Stimulated activated CD8-positive, alpha-beta memory T cell treated with anti-CD3 and anti-CD28 coated beads, Interleukin-7, amount 100 ng/mL, for 24 hours (primary cell): Measurements from ENCODE around the gene SLC6A7.

ENCODE experiments used
- DNase-seq: peaks from one replicate; pipeline ENCODE4 v3.0.0-alpha.2; 2020; ENCODE audit warnings: low read depth

SLC6A7 gene

DNA sequence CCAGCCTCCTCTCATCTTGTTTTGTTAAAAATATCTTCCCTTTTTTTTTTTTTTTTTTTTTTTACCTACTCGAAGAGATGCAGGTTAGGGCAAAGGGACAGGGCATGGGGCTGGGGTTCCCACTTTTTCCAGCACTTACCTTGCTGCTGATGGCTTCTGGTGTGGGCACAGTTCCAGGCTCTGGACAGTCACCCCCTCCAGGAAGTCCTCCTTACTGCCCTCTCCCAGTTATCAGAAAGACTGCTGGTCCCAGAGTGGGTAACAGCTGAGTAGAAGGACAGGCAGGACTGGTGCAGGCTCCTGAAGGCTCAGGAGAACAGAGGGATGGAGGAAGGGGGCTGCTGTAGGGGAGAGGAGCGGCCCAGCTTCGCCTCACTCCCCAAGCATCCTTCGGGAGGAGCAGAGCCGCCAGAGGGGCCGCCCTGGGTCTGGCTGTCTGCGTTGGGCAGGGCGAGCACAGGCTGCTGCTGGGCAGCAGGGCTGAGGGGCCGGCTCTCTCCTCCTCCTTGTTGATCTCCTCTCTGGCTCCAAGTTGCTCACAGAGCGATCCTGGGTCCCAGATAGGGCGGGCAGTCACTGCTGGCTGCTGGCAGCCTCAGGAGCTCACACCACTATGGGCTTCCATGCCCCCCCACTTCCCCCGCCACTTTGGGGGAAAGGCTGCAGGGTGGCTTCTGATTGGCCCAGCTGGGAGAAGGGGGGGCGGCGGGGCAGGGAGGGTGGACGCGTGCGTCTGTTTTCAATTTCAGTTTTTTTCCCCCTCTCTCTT lies 34.4 kb upstream of the SLC6A7 start, which contains the start of gene PDGFRB:
TSS of gene PDGFRB (minus strand) at position 588 of the 769 bp plus-strand sequence. CDS start 18,798 bp downstream, outside the sequence.
- peak; percentile 23 for DNase-seq

DNA sequence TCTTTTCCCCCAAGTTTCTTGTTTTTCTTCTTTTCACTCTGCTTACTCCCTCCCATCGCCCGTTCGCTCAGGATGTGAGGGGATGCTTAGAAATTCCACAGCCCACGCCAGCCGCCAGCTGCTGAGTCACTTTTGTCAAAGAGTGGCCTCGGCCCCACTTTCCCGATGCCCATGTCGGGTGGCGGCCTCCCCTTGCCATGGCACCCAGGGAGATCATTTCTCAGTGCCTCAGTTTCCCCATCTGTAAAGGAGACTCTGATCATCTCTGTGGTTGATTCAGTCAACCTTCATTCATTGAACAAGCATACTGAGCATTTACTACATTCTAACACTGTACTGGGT lies 33.9 kb upstream of the SLC6A7 start:
- no peak for DNase-seq

DNA sequence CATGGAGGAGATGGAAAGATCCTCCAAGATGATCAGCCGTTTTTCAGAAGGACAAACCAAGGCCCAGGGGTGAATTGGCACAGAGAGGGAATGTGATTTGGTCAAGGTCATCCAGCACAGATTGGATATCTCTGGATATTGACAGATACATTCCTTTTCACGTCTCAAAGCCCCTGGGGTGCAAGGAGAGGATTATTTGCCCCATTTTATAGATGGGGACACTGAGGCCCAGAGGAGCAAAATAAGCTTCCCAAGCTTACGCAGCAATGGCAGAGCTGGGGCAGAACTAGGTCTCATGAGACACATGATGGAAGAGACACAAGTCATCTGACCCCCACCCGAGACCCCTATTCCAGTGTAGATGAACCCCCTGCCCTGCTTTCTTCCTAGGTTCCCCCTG lies 33.3 kb upstream of the SLC6A7 start:
- DNase-seq, result no peak

DNA sequence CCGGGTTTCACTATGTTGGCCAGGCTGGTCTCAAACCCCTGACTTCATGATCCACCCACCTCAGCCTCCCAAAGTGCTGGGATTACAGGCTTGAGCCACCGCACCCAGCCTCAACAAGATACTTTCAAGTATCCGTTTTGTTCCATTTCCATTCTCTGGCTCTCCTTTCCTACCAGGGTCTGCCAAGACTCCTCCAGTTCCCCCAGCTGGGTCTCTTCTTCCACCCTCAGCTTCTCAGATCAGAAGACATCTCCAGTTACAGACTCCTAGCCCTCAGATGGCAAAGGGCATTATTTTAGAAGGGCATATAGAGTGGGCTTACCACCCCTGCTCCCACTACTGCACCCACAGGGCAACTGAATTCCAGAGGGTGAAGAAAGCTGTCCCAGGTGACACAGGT lies 32.7 kb upstream of the SLC6A7 start:
- DNase-seq, result no peak

DNA sequence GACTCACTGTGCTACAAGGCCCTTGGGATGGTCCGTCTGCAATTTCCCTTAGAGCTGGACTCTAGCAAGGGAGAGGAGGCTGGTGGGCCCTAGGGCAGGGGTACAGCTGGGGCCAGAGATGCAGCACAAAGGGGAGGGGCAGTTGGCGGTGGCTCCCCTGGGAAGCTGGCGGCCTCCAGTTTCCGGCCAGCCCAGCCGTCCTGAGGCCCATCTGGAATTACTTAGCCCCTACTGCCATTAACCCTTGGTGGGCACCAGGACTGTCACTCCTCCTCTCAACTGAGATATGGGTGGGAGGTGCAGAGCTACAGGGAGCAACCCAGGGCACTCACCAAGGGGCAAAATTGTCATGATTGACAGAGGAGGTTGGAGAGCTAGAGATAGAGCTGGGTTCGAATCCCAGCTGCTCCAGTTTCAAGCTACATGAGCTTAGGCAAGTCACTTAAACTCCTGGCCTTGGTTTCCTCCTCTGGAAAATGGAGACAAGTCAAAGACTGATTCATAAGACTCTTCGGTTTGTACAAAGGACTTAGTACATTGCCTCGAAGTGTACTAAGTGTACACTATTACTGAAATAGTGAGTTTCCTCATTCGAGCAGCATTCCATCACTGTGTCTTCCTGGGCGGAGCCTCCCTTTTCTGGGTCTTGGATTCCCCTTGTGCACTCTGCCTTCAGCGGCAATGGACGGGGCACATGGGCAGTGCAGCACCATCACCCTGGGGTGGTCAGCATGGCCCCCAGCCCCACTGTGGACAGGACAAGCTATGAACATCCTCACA lies 31.5 kb upstream of the SLC6A7 start:
- no peak for DNase-seq

DNA sequence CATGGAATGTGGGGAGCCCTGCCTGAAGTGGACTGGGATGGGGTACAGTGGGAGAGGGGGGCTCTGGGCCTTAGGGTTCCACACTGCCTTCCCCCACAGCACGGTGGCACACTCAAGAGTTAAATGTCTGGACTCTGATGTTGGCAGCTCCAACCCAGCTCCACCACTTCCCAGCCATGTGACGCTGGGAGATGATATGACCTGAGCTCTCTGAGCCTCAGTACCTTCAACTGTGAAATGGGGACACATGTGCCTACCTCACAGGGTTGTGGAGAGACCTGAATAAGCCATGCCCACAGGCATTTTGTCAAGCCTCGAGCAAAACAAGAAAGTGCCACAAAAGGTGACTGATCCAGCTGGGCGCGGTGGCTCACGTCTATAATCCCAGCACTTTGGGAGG lies 30.8 kb upstream of the SLC6A7 start:
- DNase-seq, result no peak

DNA sequence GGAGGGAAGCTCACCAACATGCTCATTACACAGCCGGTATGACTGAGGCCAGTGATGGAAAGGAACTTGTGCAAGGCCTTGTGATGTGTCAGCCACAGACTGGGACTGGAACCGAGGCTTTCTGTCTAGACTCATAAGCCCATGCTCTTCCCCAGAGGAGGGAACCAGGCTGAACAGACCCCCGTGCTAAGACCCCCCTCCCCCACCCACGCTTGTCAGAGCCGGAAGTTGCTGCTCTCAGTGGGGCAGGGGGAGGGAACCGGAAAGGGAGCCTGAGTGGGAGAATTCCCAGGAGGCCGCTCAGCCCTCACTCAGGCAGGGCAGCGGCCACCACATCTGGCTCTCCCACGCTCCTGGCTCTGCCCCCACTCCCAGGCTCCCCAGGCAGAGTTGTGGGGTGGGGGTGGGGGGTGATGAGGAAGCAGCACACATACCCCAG lies 30.1 kb upstream of the SLC6A7 start:
- DNase-seq, result no peak

DNA sequence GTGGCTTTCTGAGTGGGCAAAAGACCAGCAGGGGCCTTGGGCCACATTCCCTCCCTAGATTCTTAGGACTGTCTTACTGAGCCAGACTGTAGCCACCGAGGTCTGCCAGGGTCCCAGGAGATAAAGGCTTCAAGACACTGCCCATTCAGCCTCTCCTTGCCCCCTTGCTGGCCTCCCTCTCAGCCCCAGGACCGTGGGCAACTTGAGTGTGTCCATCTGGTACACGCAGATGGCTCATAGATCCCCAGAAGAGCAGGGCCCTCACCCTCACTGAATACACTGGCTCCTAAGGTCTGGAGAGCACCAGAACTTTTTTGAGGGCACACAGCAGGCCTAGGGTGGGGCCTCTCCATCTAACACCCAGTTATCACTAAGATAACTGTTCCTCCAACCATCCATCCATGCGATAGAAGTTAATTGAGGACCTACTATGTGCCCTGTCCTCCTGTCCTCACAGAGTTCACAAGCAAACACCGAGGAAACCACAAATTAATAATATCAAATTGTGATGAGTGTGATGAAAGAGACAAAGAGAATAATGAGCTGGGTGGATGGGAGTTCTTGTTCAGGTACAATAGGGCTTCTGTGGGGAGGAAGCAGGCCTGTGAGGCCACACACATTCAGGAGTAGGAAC lies 29.3 kb upstream of the SLC6A7 start:
- DNase-seq, result no peak

DNA sequence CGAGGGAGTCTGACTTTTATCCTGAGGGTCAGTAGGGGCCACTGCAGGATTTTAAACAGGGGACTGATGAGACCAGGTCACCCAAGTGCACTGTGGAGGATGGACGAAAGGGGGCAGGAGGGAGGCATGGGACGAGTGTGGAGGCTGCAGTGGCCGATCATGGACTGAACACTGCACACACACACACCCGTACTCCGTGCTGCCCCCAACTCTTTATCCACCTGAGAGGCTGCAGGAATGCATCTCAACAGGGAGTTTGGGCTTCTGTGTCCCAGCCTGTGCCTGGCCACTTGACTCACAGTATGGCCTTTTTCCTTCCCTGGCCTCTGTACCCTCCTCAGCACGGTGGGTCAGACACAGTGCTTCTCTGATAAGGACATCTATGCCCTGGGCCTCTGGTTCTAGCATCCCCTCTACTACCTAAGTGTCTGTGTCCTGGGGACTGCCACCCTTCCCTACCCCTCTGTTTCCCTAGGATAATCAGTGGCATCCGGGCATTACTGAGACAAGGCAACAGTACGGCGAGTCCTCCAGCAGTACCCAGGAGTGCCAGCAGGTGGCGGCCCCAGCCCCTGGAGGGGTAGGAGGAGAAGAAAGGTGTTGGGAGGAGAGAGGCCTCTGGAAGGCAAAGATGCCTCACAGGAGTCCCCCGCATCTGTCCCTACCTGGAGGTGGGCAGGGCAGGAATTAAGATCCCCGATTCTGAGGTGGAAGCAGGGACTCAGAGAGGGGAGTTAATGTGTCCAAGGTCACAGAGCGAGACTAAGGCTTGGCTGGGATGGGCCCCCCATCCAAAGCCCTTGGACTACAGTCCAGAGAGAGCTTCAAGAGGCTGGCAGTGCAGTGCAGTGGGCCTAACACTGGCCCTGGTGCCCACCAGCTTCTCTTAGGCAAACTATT lies 28.4 kb upstream of the SLC6A7 start:
- DNase-seq, result peak; percentile 75

DNA sequence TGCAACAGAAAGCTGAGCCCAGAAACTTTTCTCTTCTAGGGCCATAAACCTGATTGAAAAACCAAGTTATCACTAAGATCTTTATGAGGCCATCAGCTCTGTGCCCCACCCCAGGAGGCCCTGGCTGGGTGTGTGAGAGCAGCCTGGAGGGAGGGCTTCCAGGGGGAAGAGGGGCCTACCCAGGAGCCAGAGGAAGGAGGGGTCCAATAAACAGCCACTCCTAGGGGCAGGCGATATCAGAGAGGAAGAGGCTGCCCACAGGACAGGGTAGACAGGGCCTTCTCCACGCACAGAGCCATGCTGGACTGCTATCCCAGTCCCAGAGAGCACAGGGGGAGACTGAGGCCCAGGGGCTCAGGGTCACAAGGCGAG lies 27.7 kb upstream of the SLC6A7 start:
- DNase-seq, result no peak

DNA sequence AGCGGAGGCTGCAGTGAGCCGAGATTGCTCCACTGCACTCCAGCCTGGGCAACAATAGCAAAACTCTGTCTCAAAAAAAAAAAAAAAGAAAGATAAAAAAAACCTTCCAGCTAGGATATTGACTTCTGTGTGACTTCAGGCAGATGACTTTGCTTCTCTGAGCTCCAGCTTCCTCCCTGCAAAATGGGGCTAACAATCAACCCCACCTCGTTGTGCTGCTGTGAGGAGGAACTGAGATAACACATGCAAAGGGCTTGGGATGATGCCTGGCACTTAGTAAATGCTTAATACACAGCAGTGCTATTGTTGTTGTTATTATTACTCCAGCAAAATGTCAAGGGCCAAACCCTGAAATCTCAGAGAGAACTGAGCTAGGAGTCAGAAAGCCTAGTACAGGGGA lies 26.8 kb upstream of the SLC6A7 start:
- DNase-seq, result no peak

DNA sequence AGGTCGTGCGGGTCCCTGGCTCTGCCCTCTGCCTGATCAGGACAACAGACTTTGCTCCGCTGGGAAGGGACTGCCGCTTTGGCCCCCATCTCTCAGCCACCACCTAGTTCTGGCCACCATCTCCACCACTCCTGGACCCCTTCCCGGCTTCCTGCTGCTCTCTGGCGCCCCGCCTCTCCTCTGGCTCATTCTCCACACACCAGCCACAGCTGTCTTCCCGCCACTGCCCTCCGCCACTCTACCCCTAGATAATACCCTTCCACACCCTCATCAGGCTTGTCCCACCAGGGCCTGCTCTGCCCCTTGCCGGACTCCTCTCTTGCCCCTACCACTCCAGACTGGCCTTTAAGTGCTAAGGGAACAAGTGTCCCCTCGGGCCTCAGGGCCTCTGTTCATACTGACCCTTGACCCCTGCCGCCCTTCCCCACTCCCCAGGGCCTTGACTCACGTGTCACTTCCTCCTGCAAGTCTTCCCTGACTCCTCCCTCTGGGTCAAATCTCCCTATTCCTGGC lies 26.3 kb upstream of the SLC6A7 start:
- DNase-seq, result no peak

DNA sequence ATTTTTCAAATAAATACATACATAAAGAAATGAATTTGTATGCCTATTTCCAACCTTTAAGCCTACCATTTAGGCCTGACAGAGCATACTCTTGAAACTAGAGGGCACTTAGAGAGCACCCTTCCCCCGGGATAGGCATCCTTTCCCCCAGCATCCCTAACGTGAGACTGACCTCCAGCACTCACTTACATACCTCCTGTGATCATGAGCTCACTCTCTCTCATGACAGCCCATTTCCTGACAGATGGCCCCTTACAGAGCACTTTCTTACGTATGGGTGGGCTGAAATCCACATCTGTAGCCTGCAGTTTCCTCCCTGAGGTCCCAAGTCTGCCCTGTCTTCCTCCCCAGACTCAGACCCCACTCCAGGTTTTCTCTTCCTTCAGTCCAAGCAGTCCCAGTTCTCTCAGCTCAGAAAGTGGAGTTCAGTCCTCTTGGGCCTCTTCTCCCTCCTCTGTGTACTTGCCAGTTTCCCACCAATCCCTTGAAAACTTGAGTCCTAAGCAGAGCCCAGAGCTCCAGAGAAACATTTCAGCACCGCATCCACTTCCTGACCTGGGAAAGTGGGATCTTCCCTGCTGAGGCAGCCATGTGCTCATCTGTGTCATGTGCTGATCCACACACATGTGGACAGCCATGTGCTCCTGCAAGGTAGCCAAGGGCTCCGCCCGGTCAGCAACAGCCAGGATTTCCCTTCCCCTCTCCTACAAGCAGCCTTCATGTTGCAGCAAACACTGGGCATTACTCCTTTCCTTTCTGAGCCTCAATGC lies 25.5 kb upstream of the SLC6A7 start:
- no peak for DNase-seq

DNA sequence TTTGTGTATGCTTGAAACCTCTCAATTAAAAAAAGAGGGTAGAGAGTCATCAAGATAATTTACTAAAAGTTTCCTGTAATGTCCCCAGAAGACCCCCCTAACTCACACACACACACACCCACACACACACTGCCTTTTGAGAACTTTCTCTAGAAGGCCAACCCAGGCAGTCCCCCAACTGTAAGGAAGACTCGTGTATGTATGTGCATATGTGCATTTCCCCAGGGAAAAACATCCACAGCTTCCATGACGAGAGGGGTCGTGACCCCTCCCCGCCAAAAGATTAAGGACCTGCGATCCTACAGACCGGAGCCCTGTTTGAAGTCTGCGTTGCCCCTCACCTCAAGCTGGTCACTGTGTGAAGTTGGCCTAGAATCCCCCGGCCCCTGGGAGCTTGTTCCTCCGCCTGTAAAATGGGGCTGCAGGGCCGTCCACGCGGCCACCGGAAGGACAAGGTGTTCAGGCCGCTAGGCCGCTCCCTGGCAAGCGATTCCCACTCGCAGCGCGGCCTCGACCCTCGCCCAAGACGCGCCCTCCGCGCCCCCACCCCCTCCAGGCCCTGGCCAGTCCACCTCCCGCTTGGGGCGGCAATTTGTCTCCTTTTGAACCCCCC lies 23.7 kb upstream of the SLC6A7 start:
- DNase-seq, result no peak

DNA sequence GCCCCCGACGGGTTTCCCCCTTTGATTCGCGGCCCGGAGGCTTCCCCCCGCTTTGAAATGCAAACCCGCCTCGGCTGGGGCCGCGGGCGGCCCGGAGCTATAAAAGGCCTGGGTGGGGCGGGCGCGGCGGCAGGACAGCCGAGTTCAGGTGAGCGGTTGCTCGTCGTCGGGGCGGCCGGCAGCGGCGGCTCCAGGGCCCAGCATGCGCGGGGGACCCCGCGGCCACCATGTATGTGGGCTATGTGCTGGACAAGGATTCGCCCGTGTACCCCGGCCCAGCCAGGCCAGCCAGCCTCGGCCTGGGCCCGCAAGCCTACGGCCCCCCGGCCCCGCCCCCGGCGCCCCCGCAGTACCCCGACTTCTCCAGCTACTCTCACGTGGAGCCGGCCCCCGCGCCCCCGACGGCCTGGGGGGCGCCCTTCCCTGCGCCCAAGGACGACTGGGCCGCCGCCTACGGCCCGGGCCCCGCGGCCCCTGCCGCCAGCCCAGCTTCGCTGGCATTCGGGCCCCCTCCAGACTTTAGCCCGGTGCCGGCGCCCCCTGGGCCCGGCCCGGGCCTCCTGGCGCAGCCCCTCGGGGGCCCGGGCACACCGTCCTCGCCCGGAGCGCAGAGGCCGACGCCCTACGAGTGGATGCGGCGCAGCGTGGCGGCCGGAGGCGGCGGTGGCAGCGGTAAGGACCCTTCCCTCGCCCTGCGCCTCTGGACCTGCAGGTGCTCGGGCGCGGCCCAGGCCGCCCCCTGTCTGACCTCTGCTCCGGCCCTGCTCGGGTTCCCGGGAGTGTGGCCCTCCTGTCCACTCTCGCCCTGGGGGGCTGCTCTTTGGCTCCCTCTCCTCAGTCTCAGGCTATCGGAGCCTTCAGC lies 23.0 kb upstream of the SLC6A7 start, which contains the start of gene CDX1:
TSS of gene CDX1 (plus strand) at position 129 of the 862 bp plus-strand sequence. CDS start at position 228, 99 bp downstream.
- no peak for DNase-seq

DNA sequence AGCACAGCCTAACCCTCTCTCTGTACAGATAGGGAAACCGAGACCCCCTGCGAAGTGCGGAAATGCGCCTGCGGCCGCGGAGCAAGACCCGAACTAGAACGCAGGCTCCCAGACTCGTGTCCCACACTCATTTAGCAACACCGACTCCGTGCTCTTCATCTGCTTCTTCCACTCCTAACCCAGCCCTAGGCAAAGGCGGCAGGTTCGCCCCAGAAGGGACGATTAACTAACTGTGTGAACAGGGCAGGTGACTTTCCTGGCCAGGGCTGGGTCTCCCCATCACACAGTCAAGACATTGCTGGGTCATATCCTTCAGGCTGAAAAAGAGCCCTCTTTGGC lies 22.4 kb upstream of the SLC6A7 start:
- DNase-seq, result no peak

DNA sequence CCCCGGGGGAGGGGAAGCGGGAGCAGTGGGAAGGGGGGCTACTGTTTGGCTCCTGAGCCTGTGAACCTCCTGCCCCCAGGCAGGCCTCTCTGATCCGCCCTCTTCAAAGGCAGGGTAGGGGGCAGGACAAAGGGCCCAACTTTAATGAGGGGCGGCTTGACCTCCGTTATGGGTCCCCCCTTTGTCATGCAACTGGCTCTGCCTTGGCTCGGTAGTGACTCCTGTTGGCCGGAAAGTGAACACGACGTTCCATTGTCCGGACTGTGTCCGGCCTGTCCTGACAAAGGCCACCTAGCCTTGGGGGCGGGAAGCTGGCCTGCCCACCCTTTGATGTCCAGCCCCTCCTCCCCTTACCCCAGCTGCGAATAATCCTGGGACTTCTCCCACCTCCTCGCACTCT lies 22.0 kb upstream of the SLC6A7 start:
- no peak for DNase-seq

DNA sequence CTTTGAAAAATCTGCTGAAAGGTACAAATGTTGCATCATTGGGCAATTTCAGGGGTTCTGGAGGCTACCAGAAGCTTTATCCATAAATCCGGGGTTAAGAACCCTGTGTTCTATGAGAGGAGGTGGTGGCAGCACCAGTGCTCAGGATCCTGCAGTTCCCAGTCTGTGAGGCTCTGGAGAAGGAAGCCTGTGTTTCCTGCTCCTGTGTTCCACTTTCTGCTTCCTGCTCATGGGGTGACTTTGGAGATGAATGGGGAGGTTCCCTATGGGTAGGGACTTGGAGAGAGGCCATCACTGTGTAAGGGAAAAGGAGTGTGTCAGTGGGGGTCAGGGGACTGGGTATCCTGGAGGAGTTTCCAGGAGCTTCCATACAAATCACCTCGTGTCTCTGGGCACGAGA lies 21.0 kb upstream of the SLC6A7 start:
- no peak for DNase-seq

DNA sequence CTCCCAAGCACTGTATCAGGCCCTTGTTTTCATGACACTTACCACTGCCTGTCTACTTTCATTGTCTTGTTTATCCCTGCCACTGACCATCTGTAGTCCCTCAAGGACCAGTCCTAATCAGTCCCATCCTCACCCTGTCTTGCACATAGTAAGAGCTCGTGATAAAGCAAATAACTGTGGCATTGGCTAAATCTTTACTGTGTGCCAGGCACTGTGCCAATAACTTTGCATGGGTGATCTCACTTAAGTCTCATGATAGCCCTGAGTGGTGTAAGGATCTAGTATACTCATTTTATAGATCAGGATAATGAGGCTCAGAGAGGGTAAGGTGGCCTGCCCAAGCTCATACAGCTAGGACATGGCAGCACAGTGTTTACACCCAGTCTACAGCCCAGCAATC lies 17.7 kb upstream of the SLC6A7 start:
- no peak for DNase-seq

DNA sequence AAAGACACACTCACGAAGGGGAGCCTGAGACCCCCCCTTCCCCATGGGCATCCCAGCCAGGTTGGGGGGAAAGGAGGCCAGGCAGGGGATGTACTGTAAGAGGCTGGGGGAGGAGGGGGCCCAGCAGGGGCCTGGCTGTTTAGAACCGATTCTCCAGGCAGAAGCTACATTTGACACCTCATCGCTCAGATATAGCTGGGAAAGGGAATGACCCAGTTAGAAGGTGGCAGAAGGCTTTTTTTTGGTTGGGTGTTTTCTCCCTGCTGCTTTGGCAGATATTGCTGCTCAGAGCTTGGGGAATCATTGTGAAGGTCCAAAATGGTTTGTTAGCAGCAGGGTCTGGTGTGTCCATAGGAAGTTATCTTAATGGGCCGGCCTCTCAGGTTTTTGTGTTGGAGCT lies 17.3 kb upstream of the SLC6A7 start:
- DNase-seq, result no peak
